HepG2 (cell line): ENCODE measurements around the gene ACSM2B. TPM values are rescaled to one million over a fixed set of nuclear protein-coding genes. Genes with fewer than 3 reads are reported as not detected.

Experiments
- ATM ChIP-seq: fragments of 450-650 bp; IDR thresholded peaks from 2 replicates; pipeline ENCODE4 v1.7.1; 2017; ENCODE audit warnings: mild to moderate bottlenecking, borderline replicate concordance
- EP300 ChIP-seq, 3 experiments: sonication (generic) in 1 of 3; formaldehyde crosslinking in 1 of 3; IDR thresholded peaks; 2 replicates each; pipeline versions ENCODE4 v1.5.1 to v1.6.1; 2011 to 2020; ENCODE audit warnings: low read depth in 2 of 3, low read length in 2 of 3, borderline replicate concordance in 1 of 3, improper control_type of control experiment in 1 of 3, mild to moderate bottlenecking in 1 of 3, missing genetic modification reagents in 1 of 3, moderate library complexity in 1 of 3
- FOXA3 ChIP-seq: IDR thresholded peaks from 2 replicates; pipeline ENCODE4 v1.6.1; 2016; ENCODE audit warnings: missing genetic modification reagents, missing compliant biosample characterization
- HNF4G ChIP-seq, 2 experiments: sonication (generic) in 1 of 2; formaldehyde crosslinking in 1 of 2; IDR thresholded peaks; 2 replicates each; pipeline versions ENCODE4 v1.4.0 to v1.6.1; 2011 to 2020; ENCODE audit warnings: borderline replicate concordance in 2 of 2, low read depth in 2 of 2, mild to moderate bottlenecking in 2 of 2, low read length in 1 of 2, missing genetic modification reagents in 1 of 2, moderate library complexity in 1 of 2
- MXI1 ChIP-seq: IDR thresholded peaks from 3 replicates; pipeline ENCODE4 v1.6.1; 2012; ENCODE audit warnings: low read depth, low read length, inconsistent platforms, borderline replicate concordance
- NR0B2 ChIP-seq: sonication (generic); formaldehyde crosslinking; IDR thresholded peaks from 2 replicates; pipeline ENCODE4 v1.4.0; 2020; ENCODE audit warnings: mild to moderate bottlenecking, missing genetic modification reagents
- PRDM4 ChIP-seq: sonication (generic); formaldehyde crosslinking; IDR thresholded peaks from 2 replicates; pipeline ENCODE4 v1.9.0; 2021; ENCODE audit warnings: missing genetic modification reagents, borderline replicate concordance
- RBM39 ChIP-seq: fragments of 200-400 bp; formaldehyde crosslinking; IDR thresholded peaks from one replicate; pipeline ENCODE4 v1.6.1; 2018; ENCODE audit warnings: antibody characterized with exemption, mild to moderate bottlenecking, low read depth, low read length; ENCODE audit not compliant: poor library complexity, severe bottlenecking
- SALL1 ChIP-seq: sonication (generic); formaldehyde crosslinking; IDR thresholded peaks from 2 replicates; pipeline ENCODE4 v1.8.0; 2022; ENCODE audit warnings: mild to moderate bottlenecking, missing genetic modification reagents
- STAT5B ChIP-seq: sonication (generic); formaldehyde crosslinking; IDR thresholded peaks from 2 replicates; pipeline ENCODE4 v1.4.0; 2020; ENCODE audit warnings: missing genetic modification reagents
- ZNF331 ChIP-seq: sonication (generic); formaldehyde crosslinking; IDR thresholded peaks from 2 replicates; pipeline ENCODE4 v1.4.0; 2020; ENCODE audit warnings: missing genetic modification reagents
- ZNF513 ChIP-seq: sonication (generic); formaldehyde crosslinking; conservative IDR thresholded peaks from 2 replicates; pipeline ENCODE4 v1.5.0; 2020; ENCODE audit warnings: missing genetic modification reagents
- ZNF556 ChIP-seq: sonication (generic); formaldehyde crosslinking; IDR thresholded peaks from 2 replicates; pipeline ENCODE4 v1.4.0; 2020; ENCODE audit warnings: mild to moderate bottlenecking, missing genetic modification reagents, borderline replicate concordance
- ZNF644 ChIP-seq: IDR thresholded peaks from 2 replicates; pipeline ENCODE4 v1.6.1; 2016; ENCODE audit warnings: low read depth
- polyA plus RNA-seq, 8 experiments: library from polyadenylated mRNA; depleted of rRNA in 3 of 8; stranded (reverse) in 7 of 8; unstranded in 1 of 8; fragments of >200 nt; fragmentation: Illumina TruSeq in 4 of 8; extraction: Trizol in 4 of 8; gene quantifications; 2 replicates each; pipeline versions ENCODE4 v1.2.1 to v1.2.3, GENCODE V29; 2011 to 2016; ENCODE audit warnings: low read depth in 4 of 8, missing spikeins in 1 of 8, mixed read lengths in 1 of 8; ENCODE audit not compliant: insufficient read depth in 1 of 8
- total RNA-seq, 5 experiments: library from RNA; depleted of rRNA; stranded (reverse); fragments of >200 nt; fragmentation: Illumina TruSeq; extraction: Trizol; gene quantifications; 2 replicates each; pipeline ENCODE4 v1.2.3, GENCODE V29; 2016; ENCODE audit warnings: low read depth in 1 of 5
- TF ChIP-seq, protein P1 (sequence below): sonication (generic); formaldehyde crosslinking; IDR thresholded peaks from 2 replicates; pipeline ENCODE4 v1.4.0; 2020; ENCODE audit warnings: mild to moderate bottlenecking, missing genetic modification reagents, borderline replicate concordance

ACSM2B gene
- total and polyA plus RNA-seq, 2 of the 13 experiments (the other 11 are each of a cell fraction or from before 2014, with no cell fraction given), result 22.9 to 34.0 TPM

DNA sequence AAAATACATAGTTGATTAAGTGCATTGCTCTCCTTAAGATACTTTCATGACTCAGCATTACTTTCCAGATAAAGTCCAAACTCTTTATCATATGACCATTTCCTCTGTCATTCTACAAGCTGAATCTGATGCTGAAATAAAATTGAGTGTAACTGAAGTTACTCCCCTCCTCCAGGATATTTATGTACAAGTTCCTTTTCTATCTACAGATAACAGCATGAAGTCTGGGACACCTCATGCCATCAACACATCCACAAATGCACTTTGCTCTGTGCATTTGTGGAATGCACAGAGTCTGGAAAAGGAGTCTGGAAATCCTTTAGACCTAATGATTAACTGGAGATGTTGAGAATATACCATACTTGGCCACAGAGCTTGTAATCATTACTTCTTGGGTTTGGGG, 60.5 kb downstream of the ACSM2B start (continued):
- no peak for TF ChIP-seq PRDM4 (CRISPR knock-in tag)
- TF ChIP-seq EP300 (IDR thresholded peaks at IDR 0.05; ENCODE audit: low read depth in 2 of 2, low read length in 2 of 2), result peak in 1 of 2 experiments; percentile 41; a peak in 1 of 4 replicates
- no peak for TF ChIP-seq EP300 (CRISPR knock-in tag; IDR thresholded peaks at IDR 0.05; ENCODE audit: borderline replicate concordance)
- TF ChIP-seq SALL1 (CRISPR knock-in tag), result peak; percentile 30; the same call in 1 of the 2 replicates
- TF ChIP-seq ATM, result no peak
- TF ChIP-seq ZNF513 (CRISPR knock-in tag), result no peak
- no peak for TF ChIP-seq RBM39
- TF ChIP-seq FOXA3 (CRISPR knock-in tag), result peak; percentile 28; the same call in 1 of the 2 replicates
- TF ChIP-seq ZNF644 (CRISPR knock-in tag), result peak; percentile 88
- TF ChIP-seq HNF4G (IDR thresholded peaks at IDR 0.05; ENCODE audit: borderline replicate concordance, low read depth, low read length), result peak; percentile 58
- no peak; the same call in 1 of the 2 replicates for TF ChIP-seq HNF4G (CRISPR knock-in tag; IDR thresholded peaks at IDR 0.05; ENCODE audit: borderline replicate concordance, low read depth)
- no peak for TF ChIP-seq ZNF556 (CRISPR knock-in tag)
- no peak for TF ChIP-seq NR0B2 (CRISPR knock-in tag)
- peak; percentile 33; the same call in 1 of the 2 replicates for TF ChIP-seq ZNF331 (CRISPR knock-in tag)
- TF ChIP-seq, protein P1, sequence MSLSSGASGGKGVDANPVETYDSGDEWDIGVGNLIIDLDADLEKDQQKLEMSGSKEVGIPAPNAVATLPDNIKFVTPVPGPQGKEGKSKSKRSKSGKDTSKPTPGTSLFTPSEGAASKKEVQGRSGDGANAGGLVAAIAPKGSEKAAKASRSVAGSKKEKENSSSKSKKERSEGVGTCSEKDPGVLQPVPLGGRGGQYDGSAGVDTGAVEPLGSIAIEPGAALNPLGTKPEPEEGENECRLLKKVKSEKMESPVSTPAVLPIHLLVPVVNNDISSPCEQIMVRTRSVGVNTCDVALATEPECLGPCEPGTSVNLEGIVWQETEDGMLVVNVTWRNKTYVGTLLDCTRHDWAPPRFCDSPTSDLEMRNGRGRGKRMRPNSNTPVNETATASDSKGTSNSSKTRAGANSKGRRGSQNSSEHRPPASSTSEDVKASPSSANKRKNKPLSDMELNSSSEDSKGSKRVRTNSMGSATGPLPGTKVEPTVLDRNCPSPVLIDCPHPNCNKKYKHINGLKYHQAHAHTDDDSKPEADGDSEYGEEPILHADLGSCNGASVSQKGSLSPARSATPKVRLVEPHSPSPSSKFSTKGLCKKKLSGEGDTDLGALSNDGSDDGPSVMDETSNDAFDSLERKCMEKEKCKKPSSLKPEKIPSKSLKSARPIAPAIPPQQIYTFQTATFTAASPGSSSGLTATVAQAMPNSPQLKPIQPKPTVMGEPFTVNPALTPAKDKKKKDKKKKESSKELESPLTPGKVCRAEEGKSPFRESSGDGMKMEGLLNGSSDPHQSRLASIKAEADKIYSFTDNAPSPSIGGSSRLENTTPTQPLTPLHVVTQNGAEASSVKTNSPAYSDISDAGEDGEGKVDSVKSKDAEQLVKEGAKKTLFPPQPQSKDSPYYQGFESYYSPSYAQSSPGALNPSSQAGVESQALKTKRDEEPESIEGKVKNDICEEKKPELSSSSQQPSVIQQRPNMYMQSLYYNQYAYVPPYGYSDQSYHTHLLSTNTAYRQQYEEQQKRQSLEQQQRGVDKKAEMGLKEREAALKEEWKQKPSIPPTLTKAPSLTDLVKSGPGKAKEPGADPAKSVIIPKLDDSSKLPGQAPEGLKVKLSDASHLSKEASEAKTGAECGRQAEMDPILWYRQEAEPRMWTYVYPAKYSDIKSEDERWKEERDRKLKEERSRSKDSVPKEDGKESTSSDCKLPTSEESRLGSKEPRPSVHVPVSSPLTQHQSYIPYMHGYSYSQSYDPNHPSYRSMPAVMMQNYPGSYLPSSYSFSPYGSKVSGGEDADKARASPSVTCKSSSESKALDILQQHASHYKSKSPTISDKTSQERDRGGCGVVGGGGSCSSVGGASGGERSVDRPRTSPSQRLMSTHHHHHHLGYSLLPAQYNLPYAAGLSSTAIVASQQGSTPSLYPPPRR, result no peak
- no peak for TF ChIP-seq STAT5B
- no peak for TF ChIP-seq MXI1
